PC-3 (cell line): ENCODE data around the gene PBXIP1.

ENCODE experiments used
- CTCF ChIP-seq: fragments of 300-600 bp; sonication (generic); conservative IDR thresholded peaks from 2 replicates; pipeline ENCODE4 v1.5.1; 2017; ENCODE audit warnings: antibody characterized with exemption, low read depth, mild to moderate bottlenecking, low read length
- EZH2 ChIP-seq: fragments of 300-600 bp; sonication (generic); IDR thresholded peaks from one replicate; pipeline ENCODE4 v1.6.1; 2017; ENCODE audit warnings: antibody characterized with exemption, mild to moderate bottlenecking, low read length; ENCODE audit not compliant: unreplicated experiment
- EZH2phosphoT487 ChIP-seq: fragments of 300-600 bp; sonication (generic); IDR thresholded peaks from 2 replicates; pipeline ENCODE4 v1.6.1; 2018; ENCODE audit warnings: mild to moderate bottlenecking, antibody characterized with exemption, low read length, borderline replicate concordance

GRCh38 chr1:154996966-154997701 is 41.2 kb upstream of the PBXIP1 start:
- TF ChIP-seq EZH2phosphoT487: no peak
- no peak for TF ChIP-seq CTCF
- TF ChIP-seq EZH2: no peak
